Keratinocyte (primary cell): ENCODE results near the gene CFAP61.

Experiments
- CTCF ChIP-seq, 3 experiments: IDR thresholded peaks in 1 of 3; conservative IDR thresholded peaks in 1 of 3; optimal IDR thresholded peaks in 1 of 3; 2 replicates in 2 of 3; 3 replicates in 1 of 3; pipeline versions ENCODE3 to v1.5.1; 2011; ENCODE audit warnings: low read length in 3 of 3, mild to moderate bottlenecking in 3 of 3, moderate library complexity in 2 of 3, control low read depth in 1 of 3, inconsistent platforms in 1 of 3; ENCODE audit not compliant: insufficient read depth in 2 of 3; ENCODE audit errors: extremely low read depth in 1 of 3
- EZH2 ChIP-seq: IDR thresholded peaks from one replicate; pipeline ENCODE4 v1.6.1; 2012; ENCODE audit warnings: inconsistent platforms, mild to moderate bottlenecking, low read length, moderate library complexity

GRCh38 chr20:20220134-20220533 is 167.8 kb downstream of the CFAP61 start:
- TF ChIP-seq CTCF (optimal IDR thresholded peaks at IDR 0.05 in 1 of 3, IDR thresholded peaks at IDR 0.05 in 1 of 3, conservative IDR thresholded peaks at IDR 0.05 in 1 of 3; ENCODE audit: extremely low read depth in 1 of 3, insufficient read depth in 2 of 3, low read length in 3 of 3): no peak
- no peak for TF ChIP-seq EZH2
